Kidney tubule cell (primary cell): ENCODE measurements around the gene IL3.

Experiments used
- DNase-seq: peaks from one replicate; pipeline ENCODE4 v3.0.0-alpha.2; 2018; ENCODE audit warnings: low spot score

Gene IL3

DNA sequence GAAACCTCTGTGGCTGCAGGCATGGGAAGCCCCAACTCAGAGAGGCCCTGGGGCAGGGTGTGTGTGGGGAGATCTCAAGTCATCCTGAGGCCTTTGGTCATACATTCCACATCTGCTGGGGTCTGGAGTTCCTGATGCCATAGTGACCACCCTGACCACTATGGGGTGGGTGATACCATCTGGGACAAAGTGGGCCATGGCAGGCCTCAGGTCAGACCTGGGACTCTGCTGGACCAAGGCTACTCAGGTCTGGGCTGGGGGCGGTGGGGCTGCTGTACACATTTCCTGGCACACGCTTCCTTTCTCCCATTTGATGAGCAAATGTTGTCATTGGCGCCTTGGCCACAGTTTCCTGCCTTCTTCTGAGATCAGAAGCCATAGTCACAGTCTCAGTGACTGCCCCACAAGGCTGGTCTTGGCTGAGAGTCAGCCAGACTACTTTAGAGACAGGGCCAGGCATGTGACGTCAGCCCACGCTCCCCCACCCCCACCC is 33.9 kb upstream of the IL3 start:
- no peak for DNase-seq

DNA sequence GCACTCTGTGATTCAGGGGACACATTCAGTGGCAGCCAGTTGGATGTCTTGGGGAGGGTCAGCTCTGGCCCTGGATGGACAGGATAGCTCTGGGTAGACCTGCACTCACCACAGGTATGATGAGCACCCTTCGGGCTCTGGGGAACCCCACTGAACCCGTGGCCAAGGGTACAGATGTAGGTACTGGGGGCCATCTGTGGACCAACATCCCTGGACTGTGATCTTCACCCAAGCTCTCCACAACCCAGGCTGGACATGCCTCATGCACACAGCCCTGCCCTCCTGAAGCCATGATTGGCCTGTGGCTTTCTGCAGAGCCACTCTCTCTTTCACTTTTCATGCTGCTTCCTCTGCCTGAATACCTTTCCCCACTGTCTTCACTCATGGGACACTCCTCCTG is 33.4 kb upstream of the IL3 start:
- DNase-seq, result no peak

DNA sequence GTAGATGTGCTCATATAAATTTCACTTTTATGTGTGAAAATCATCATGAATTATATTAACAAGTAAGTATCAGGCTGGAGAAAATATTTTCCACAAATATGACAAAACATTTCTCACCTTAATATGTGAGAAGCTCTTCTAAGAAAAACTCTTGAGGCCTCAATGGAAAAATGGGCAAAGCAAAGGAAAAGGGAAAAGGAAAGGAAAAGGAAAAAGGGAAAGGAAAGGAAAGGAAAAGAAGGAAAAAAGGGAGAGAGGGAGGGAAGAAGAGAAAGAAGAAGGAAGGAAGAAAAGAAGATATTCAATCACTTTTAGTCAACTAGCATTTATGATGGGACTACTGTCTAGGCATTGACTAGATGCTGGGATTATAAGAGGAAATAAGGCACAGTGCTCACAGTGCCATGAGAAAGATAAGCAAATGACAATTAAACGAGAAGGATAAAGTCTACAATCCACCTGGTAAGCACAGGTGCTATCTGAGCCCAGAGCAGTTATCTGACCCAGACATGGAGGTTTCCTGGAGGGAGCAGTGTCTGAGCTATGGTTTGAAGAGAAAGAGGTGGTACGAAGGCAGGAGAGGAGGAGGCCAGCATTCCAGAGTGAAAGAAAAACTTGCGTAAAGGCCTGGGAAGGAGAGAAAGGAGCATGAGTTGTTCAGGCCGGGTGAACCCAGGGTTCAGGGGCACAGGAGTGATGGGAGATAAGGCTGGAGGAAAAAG is 30.7 kb upstream of the IL3 start:
- DNase-seq, result no peak

DNA sequence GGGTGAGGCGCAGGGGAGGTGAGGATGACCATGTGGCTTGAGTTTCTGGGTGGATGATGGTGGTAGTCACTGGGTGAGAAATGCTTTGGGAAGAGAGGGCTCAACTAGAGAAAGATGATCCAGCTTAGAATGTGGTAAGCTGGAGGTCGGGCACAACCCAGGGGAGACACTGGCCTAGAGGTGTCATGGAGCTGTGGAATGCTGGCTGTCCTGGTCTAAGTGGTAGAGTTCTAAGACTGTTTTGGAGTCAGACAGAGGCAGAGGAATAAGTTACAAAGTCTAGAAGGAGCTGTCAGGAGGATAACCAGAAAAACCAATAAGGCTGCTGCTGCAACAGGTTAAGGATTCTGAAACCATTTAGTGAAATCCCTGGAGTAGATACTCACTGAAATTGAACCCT is 29.8 kb upstream of the IL3 start:
- DNase-seq, result no peak

- no peak for DNase-seq
Observed at GRCh38 chr5:132032196-132032595, 28.3 kb upstream of the IL3 start.

GRCh38 chr5:132033122-132033521 is 27.3 kb upstream of the IL3 start:
- no peak for DNase-seq

GRCh38 chr5:132037353-132037752 is 23.1 kb upstream of the IL3 start:
- DNase-seq, result no peak

- DNase-seq, result no peak
Observed at GRCh38 chr5:132044207-132044606, 16.2 kb upstream of the IL3 start.

GRCh38 chr5:132046880-132047299 is 13.6 kb upstream of the IL3 start:
- no peak for DNase-seq

- DNase-seq, result no peak
Observed at GRCh38 chr5:132049093-132049492, 11.4 kb upstream of the IL3 start.

GRCh38 chr5:132049559-132049958 is 10.9 kb upstream of the IL3 start:
- no peak for DNase-seq

DNA sequence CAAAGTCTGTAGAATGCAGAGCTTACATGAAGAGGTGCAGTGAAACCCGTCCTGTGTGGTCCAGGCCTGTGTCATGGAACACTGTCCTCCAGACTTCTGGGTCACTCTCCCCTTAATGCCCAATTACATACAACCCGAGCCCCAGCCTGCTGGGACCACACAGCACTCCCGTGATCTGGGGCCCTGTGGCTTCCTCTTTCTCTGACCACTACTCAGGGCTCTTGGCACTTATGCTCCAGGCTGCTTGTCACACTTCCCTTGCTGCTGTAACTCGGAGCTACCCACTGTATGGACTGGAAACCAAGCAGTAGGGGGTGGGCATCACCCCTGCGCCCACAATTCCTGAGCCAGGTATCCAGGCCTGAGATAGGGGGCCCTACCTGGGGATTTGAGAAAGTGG is 10.3 kb upstream of the IL3 start:
- no peak for DNase-seq

- no peak for DNase-seq
Observed at GRCh38 chr5:132050661-132051552, 9.5 kb upstream of the IL3 start.

- no peak for DNase-seq
Observed at GRCh38 chr5:132052520-132052919, 7.9 kb upstream of the IL3 start.

DNA sequence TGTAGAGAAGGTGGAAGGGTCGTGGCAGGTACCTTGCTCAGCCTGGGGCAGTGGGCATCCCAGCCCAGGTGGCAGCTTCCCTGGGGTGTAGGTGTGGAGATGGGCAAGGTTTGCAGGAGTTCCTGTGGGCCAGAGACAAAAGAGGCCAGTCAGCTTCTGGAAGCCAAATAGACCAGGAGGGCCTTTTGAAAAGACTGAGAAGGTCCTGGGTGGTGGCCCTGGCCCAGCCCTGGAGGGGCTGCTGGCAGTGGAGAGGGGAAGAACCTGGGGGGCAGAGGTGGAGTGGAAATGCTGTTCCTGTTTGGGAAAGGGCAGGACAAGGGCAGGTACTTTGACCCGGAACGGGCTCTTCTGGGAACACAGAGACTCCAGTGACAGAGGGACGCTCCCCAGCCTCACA is 7.0 kb upstream of the IL3 start:
- no peak for DNase-seq

DNA sequence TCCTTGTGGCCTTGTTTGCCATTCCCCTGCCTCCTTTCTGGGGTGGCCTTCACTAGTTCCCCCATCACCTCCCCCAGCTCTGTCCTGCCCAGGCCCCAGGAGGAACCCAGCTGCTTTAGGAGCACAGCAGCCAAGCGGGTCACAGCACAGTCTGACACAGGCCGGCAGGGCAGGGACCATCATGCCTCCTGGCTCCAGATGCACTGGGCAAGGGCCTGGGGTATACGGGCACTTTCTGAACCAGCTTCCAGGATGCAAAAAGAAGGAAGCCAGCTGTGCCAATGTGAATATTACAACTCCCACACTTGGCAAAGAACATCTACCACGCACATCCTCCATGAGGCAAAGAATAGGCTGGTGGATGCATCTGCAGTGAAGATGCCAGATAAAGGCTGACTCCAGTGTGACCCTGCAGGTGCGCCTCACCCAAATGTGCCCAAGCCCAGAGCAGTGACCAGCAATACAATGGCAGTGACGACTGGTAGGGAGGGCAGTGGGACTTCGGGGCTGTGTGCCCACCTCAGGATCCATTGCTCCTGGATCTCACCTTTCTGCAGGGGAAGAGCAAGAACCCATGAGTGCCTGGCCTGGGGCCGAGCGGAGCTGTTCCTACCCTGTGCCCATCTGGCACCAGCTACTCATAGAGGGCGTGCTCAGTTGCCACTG is 6.3 kb upstream of the IL3 start:
- DNase-seq, result no peak

- no peak for DNase-seq
Observed at GRCh38 chr5:132054697-132055440, 5.6 kb upstream of the IL3 start.

GRCh38 chr5:132055441-132055807 is 5.0 kb upstream of the IL3 start:
- no peak for DNase-seq

GRCh38 chr5:132055808-132056609 is 4.4 kb upstream of the IL3 start:
- no peak for DNase-seq

DNA sequence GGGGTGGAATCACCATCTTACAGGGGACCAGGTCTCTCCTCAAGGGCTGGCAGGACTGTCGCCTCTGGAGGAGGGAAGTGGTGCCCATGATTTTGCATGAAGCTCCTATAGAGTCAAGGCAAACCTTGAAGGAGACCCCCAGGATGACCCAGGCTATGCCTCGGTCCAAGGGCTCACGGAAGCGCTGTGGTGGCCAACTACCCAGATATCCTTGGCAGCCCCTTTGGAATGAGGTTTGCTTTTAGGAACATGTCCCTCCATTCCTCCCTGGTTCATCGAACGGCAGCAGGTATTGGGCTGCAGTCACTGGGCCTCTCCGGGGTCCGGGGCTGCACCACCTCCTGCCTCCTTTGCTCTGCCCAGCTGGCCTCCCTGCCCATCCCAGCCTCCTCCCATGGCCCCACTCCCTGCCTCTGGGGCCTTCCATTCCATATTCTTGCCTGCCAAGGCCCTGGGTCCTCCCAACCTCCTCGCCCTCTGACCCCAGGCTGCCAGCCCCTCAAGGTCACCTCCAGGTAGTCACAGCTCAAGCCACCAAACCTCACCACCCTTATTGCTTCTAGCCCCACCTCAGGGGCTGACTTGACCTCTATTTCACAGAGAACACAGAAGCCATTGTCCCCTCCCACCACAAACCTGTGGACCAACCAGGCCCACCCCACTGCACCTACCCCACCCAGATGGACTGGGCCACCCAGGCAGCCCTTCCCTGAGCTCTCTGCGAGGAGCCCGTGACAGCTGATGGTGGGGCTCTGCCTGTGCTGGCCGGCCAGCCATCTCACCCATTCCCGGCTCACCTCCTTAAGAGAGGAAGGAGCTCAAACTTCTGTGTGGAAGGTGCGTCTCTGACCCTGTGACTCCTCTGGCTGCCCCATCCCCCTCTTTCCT is 3.6 kb upstream of the IL3 start:
- DNase-seq, result no peak
